ENCODE data around the gene THAP3. TPM values are rescaled to one million over a fixed set of nuclear protein-coding genes. Genes with fewer than 3 reads are reported as not detected.

THAP3 gene
- total and polyA plus RNA-seq, 2 of the 8 experiments (the other 6 are each of a cell fraction or from before 2014, with no cell fraction given) = 8.2 to 15.3 TPM

DNA sequence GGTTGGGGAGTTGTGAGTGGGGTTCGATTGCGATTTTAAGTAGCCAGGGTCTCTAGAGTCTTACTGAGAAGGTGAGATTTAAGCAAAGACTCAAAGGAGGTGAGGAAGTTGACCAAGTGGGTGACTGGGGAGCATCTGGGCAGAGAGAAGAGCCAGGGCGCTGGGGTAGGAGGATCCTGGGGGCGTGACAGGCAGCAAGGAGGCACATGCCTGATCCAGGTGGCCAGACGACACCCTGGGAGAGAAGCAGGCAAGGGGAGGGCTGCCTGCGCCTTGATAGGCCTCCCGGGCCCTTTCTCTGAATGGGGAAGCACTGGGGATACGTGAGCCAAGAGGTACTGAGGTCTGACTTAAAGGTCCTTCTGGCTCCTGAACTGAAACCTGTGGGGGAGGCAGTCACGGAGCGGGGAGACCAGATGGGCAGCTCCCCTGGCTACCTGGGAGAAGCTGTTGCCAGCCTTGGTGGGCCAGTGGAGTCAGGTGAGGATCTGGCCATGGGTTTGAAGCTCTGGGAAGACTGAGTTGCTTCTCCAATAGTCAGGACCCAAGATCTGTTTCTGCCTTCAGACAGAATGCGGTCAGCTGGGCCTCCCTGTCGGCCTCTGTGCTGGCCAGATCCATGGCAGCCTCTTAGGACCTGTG is 39.5 kb upstream of the THAP3 start (continued):
- TF ChIP-seq, protein P1, sequence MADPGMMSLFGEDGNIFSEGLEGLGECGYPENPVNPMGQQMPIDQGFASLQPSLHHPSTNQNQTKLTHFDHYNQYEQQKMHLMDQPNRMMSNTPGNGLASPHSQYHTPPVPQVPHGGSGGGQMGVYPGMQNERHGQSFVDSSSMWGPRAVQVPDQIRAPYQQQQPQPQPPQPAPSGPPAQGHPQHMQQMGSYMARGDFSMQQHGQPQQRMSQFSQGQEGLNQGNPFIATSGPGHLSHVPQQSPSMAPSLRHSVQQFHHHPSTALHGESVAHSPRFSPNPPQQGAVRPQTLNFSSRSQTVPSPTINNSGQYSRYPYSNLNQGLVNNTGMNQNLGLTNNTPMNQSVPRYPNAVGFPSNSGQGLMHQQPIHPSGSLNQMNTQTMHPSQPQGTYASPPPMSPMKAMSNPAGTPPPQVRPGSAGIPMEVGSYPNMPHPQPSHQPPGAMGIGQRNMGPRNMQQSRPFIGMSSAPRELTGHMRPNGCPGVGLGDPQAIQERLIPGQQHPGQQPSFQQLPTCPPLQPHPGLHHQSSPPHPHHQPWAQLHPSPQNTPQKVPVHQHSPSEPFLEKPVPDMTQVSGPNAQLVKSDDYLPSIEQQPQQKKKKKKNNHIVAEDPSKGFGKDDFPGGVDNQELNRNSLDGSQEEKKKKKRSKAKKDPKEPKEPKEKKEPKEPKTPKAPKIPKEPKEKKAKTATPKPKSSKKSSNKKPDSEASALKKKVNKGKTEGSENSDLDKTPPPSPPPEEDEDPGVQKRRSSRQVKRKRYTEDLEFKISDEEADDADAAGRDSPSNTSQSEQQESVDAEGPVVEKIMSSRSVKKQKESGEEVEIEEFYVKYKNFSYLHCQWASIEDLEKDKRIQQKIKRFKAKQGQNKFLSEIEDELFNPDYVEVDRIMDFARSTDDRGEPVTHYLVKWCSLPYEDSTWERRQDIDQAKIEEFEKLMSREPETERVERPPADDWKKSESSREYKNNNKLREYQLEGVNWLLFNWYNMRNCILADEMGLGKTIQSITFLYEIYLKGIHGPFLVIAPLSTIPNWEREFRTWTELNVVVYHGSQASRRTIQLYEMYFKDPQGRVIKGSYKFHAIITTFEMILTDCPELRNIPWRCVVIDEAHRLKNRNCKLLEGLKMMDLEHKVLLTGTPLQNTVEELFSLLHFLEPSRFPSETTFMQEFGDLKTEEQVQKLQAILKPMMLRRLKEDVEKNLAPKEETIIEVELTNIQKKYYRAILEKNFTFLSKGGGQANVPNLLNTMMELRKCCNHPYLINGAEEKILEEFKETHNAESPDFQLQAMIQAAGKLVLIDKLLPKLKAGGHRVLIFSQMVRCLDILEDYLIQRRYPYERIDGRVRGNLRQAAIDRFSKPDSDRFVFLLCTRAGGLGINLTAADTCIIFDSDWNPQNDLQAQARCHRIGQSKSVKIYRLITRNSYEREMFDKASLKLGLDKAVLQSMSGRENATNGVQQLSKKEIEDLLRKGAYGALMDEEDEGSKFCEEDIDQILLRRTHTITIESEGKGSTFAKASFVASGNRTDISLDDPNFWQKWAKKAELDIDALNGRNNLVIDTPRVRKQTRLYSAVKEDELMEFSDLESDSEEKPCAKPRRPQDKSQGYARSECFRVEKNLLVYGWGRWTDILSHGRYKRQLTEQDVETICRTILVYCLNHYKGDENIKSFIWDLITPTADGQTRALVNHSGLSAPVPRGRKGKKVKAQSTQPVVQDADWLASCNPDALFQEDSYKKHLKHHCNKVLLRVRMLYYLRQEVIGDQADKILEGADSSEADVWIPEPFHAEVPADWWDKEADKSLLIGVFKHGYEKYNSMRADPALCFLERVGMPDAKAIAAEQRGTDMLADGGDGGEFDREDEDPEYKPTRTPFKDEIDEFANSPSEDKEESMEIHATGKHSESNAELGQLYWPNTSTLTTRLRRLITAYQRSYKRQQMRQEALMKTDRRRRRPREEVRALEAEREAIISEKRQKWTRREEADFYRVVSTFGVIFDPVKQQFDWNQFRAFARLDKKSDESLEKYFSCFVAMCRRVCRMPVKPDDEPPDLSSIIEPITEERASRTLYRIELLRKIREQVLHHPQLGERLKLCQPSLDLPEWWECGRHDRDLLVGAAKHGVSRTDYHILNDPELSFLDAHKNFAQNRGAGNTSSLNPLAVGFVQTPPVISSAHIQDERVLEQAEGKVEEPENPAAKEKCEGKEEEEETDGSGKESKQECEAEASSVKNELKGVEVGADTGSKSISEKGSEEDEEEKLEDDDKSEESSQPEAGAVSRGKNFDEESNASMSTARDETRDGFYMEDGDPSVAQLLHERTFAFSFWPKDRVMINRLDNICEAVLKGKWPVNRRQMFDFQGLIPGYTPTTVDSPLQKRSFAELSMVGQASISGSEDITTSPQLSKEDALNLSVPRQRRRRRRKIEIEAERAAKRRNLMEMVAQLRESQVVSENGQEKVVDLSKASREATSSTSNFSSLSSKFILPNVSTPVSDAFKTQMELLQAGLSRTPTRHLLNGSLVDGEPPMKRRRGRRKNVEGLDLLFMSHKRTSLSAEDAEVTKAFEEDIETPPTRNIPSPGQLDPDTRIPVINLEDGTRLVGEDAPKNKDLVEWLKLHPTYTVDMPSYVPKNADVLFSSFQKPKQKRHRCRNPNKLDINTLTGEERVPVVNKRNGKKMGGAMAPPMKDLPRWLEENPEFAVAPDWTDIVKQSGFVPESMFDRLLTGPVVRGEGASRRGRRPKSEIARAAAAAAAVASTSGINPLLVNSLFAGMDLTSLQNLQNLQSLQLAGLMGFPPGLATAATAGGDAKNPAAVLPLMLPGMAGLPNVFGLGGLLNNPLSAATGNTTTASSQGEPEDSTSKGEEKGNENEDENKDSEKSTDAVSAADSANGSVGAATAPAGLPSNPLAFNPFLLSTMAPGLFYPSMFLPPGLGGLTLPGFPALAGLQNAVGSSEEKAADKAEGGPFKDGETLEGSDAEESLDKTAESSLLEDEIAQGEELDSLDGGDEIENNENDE (IDR thresholded peaks at IDR 0.05; ENCODE audit: insufficient replicate concordance, low read length) = no peak

All from H1 (cell line).